Activated CD4-positive, alpha-beta memory T cell treated with anti-CD3 and anti-CD28 coated beads, Interleukin-2, amount 10 ng/mL, durations not matched to agents 7 days and 5 days (primary cell): ENCODE results near the gene LPP. TPM values are rescaled to one million over a fixed set of nuclear protein-coding genes. Genes with fewer than 3 reads are reported as not detected.

Experiments used
- CTCF ChIA-PET: fragments of 350-600 bp; sonication (Branson Sonifier 250); formaldehyde crosslinking; loops from one replicate; lab custom pipeline; 2021; ENCODE audit warnings: antibody characterized with exemption, inconsistent platforms; lab: Charles Lee
- POLR2A ChIA-PET: fragments of 350-600 bp; sonication (Branson Sonifier 250); formaldehyde crosslinking; loops from one replicate; lab custom pipeline; 2021; ENCODE audit warnings: antibody characterized with exemption; lab: Charles Lee
- DNase-seq: peaks from one replicate; pipeline ENCODE4 v3.0.0-alpha.2; 2020
- H3K27ac Mint-ChIP-seq: one replicate; pipeline ENCODE4 v1.8.0; 2021; ENCODE audit warnings: mild to moderate bottlenecking, mixed read lengths
- H3K27me3 Mint-ChIP-seq: one replicate; pipeline ENCODE4 v1.8.0; 2021; ENCODE audit warnings: mixed read lengths
- H3K36me3 Mint-ChIP-seq: one replicate; pipeline ENCODE4 v1.8.0; 2021; ENCODE audit warnings: low read depth, mixed read lengths
- H3K4me1 Mint-ChIP-seq: one replicate; pipeline ENCODE4 v1.8.0; 2021; ENCODE audit warnings: mixed read lengths
- H3K4me3 Mint-ChIP-seq: one replicate; pipeline ENCODE4 v1.8.0; 2021; ENCODE audit warnings: mild to moderate bottlenecking, mixed read lengths
- H3K9me3 Mint-ChIP-seq: one replicate; pipeline ENCODE4 v1.8.0; 2021; ENCODE audit warnings: mixed read lengths
- total RNA-seq, 2 experiments: library from RNA; stranded (reverse); gene quantifications; one replicate each; pipeline ENCODE4 v1.2.3, GENCODE V29; 2021

Gene LPP
- total RNA-seq, 2 experiments from 2014 or later, result 51.4 to 52.4 TPM

DNA sequence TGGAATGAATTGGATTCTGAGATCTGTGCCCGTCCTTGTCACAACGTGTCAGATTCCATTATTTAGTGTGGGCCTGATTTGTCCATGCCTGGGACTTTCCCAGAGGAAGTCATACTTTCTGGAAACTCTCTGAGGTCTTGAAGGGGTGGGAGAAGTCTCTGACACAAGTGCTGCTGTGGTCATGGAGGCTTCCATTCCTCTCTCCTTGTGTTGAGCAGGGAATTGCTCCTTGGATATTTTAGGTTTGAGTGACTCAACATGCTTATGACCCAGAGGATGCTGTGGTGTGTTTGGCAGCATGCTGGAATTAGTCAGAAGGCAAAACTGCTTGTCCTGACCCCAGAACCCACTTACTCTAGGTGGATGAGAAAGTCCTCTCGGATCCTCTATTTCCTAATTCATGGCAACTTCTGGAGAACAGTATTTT, 132.1 kb downstream of the LPP start:
- no peaks in the 10 kb centered on the region for H3K27me3 Mint-ChIP-seq
- POLR2A ChIA-PET, result no interaction called here
- CTCF ChIA-PET, result no interaction called here
- no peaks in the 10 kb centered on the region for H3K9me3 Mint-ChIP-seq
- no peak overlapping the region for H3K4me3 Mint-ChIP-seq
- H3K36me3 Mint-ChIP-seq, result peaks cover 10% of the 10 kb centered on the region
- no peak overlapping the region for H3K27ac Mint-ChIP-seq
- no peak for DNase-seq
- peaks cover 30% of the 10 kb centered on the region for H3K4me1 Mint-ChIP-seq

GRCh38 chr3:188287339-188287738, 133.4 kb downstream of the LPP start:
- no peak overlapping the region for H3K27ac Mint-ChIP-seq
- peaks cover 30% of the 10 kb centered on the region for H3K4me1 Mint-ChIP-seq
- CTCF ChIA-PET, result no interaction called here
- POLR2A ChIA-PET, result no interaction called here
- no peaks in the 10 kb centered on the region for H3K27me3 Mint-ChIP-seq
- H3K9me3 Mint-ChIP-seq, result no peaks in the 10 kb centered on the region
- no peak overlapping the region for H3K4me3 Mint-ChIP-seq
- H3K36me3 Mint-ChIP-seq, result peaks cover 11% of the 10 kb centered on the region
- no peak for DNase-seq

- Mint-ChIP-seq H3K36me3 (peaks cover 11% of the 10 kb centered on the region), H3K27me3 (no peaks in the 10 kb centered on the region), H3K4me3 (no peak overlapping the region), H3K4me1 (peaks cover 25% of the 10 kb centered on the region), H3K9me3 (no peaks in the 10 kb centered on the region), H3K27ac (no peak overlapping the region)
- ChIA-PET POLR2A (no interaction called here), CTCF (no interaction called here)
- no peak for DNase-seq
These were observed 134.0 kb downstream of the LPP start for GRCh38 chr3:188287762-188288505.

DNA sequence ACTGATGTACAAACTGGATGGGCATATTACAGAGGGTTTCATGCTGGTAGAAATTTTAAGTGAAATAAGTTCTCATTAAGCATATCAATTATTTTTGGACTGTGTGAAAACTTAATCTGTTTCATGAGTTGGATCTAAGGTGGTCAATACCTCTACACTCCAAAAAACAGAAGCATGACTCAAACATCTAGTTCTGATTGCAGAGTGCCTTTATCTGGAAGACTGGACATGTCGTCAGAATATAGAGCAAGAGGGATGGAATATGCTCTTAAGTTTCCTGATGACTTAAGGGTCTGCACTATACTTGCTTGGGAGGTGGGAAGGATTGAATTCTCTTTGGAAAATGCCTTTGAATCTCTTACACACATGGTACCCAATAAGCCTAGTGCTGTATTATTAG, 138.3 kb downstream of the LPP start:
- no peaks in the 10 kb centered on the region for H3K27me3 Mint-ChIP-seq
- no peaks in the 10 kb centered on the region for H3K9me3 Mint-ChIP-seq
- ChIA-PET POLR2A (no interaction called here), CTCF (no interaction called here)
- DNase-seq, result no peak
- H3K4me1 Mint-ChIP-seq, result peaks cover 19% of the 10 kb centered on the region
- no peak overlapping the region for H3K27ac Mint-ChIP-seq
- H3K4me3 Mint-ChIP-seq, result no peak overlapping the region
- peaks cover 20% of the 10 kb centered on the region for H3K36me3 Mint-ChIP-seq

GRCh38 chr3:188292827-188293226, 138.9 kb downstream of the LPP start:
- H3K4me3 Mint-ChIP-seq, result no peak overlapping the region
- peaks cover 20% of the 10 kb centered on the region for H3K36me3 Mint-ChIP-seq
- no peak overlapping the region for H3K27ac Mint-ChIP-seq
- no peak for DNase-seq
- CTCF ChIA-PET, result interaction anchor here (1.2 kb wide), 1 partner anchor 554 kb away, joined by 3 read pairs; no protein-coding TSS in a partner anchor
- H3K4me1 Mint-ChIP-seq, result peaks cover 19% of the 10 kb centered on the region
- H3K27me3 Mint-ChIP-seq, result no peaks in the 10 kb centered on the region
- no peaks in the 10 kb centered on the region for H3K9me3 Mint-ChIP-seq
- POLR2A ChIA-PET, result no interaction called here

- no peak for DNase-seq
- ChIA-PET CTCF (interaction anchor here (1.3 to 1.7 kb wide), 2 partner anchors 10 to 553 kb away, joined by 6 read pairs; no protein-coding TSS in a partner anchor), POLR2A (no interaction called here)
- no peaks in the 10 kb centered on the region for H3K27me3 Mint-ChIP-seq
- H3K36me3 Mint-ChIP-seq, result peaks cover 20% of the 10 kb centered on the region
- no peak overlapping the region for H3K27ac Mint-ChIP-seq
- H3K9me3 Mint-ChIP-seq, result no peaks in the 10 kb centered on the region
- peaks cover 31% of the 10 kb centered on the region for H3K4me1 Mint-ChIP-seq
- no peak overlapping the region for H3K4me3 Mint-ChIP-seq
These were observed 140.2 kb downstream of the LPP start for GRCh38 chr3:188294113-188294512.

- CTCF ChIA-PET, result interaction anchor here (1.3 to 1.7 kb wide), 2 partner anchors 9 to 554 kb away, joined by 6 read pairs; no protein-coding TSS in a partner anchor
- DNase-seq, result no peak
- H3K9me3 Mint-ChIP-seq, result no peaks in the 10 kb centered on the region
- H3K27me3 Mint-ChIP-seq, result no peaks in the 10 kb centered on the region
- H3K36me3 Mint-ChIP-seq, result peaks cover 20% of the 10 kb centered on the region
- H3K27ac Mint-ChIP-seq, result no peak overlapping the region
- POLR2A ChIA-PET, result interaction anchor here (0.6 kb wide), 1 partner anchor 552 kb away, joined by 3 read pairs; no protein-coding TSS in a partner anchor
- H3K4me3 Mint-ChIP-seq, result no peak overlapping the region
- peaks cover 39% of the 10 kb centered on the region for H3K4me1 Mint-ChIP-seq
These were observed 141.0 kb downstream of the LPP start for GRCh38 chr3:188294823-188295487.

- Mint-ChIP-seq H3K27ac (no peak overlapping the region), H3K4me3 (no peak overlapping the region), H3K36me3 (peaks cover 12% of the 10 kb centered on the region), H3K4me1 (peaks cover 41% of the 10 kb centered on the region), H3K9me3 (no peaks in the 10 kb centered on the region), H3K27me3 (peaks cover 2% of the 10 kb centered on the region)
- no peak for DNase-seq
- ChIA-PET CTCF (no interaction called here), POLR2A (no interaction called here)
These were observed 141.9 kb downstream of the LPP start for GRCh38 chr3:188295876-188296275.

- DNase-seq, result no peak
- no peak overlapping the region for H3K4me3 Mint-ChIP-seq
- H3K36me3 Mint-ChIP-seq, result peaks cover 8% of the 10 kb centered on the region
- H3K4me1 Mint-ChIP-seq, result peaks cover 45% of the 10 kb centered on the region
- CTCF ChIA-PET, result interaction anchor here (2.5 to 4.8 kb wide), 2 partner anchors 554 to 556 kb away, joined by 7 to 25 read pairs; no protein-coding TSS in a partner anchor
- H3K9me3 Mint-ChIP-seq, result no peaks in the 10 kb centered on the region
- POLR2A ChIA-PET, result interaction anchor here (1.3 kb wide), 1 partner anchor 30 kb away, joined by 3 read pairs; no protein-coding TSS in a partner anchor
- H3K27ac Mint-ChIP-seq, result no peak overlapping the region
- H3K27me3 Mint-ChIP-seq, result peaks cover 3% of the 10 kb centered on the region
These were observed 143.0 kb downstream of the LPP start for GRCh38 chr3:188296761-188297612.

- H3K4me1 Mint-ChIP-seq, result peaks cover 51% of the 10 kb centered on the region
- CTCF ChIA-PET, result interaction anchor here (1.0 to 4.8 kb wide), 5 partner anchors 167 to 656 kb away, joined by 3 to 25 read pairs (median 5); no protein-coding TSS in a partner anchor
- POLR2A ChIA-PET, result interaction anchor here (0.8 to 1.7 kb wide), 7 partner anchors 10 to 553 kb away, joined by 3 to 8 read pairs (median 3); partner anchors contain the start of gene BCL6
- no peak for DNase-seq
- H3K27me3 Mint-ChIP-seq, result peaks cover 14% of the 10 kb centered on the region
- H3K4me3 Mint-ChIP-seq, result no peak overlapping the region
- no peaks in the 10 kb centered on the region for H3K9me3 Mint-ChIP-seq
- H3K27ac Mint-ChIP-seq, result peak overlapping the region; percentile 27
- peaks cover 11% of the 10 kb centered on the region for H3K36me3 Mint-ChIP-seq
These were observed 144.6 kb downstream of the LPP start for GRCh38 chr3:188298585-188298984.

- Mint-ChIP-seq H3K36me3 (peaks cover 10% of the 10 kb centered on the region), H3K27me3 (peaks cover 16% of the 10 kb centered on the region), H3K4me1 (peaks cover 49% of the 10 kb centered on the region), H3K4me3 (no peak overlapping the region), H3K9me3 (no peaks in the 10 kb centered on the region), H3K27ac (peak overlapping the region; percentile 27)
- POLR2A ChIA-PET, result interaction anchor here (0.8 to 1.7 kb wide), 6 partner anchors 10 to 553 kb away, joined by 3 to 8 read pairs (median 4); partner anchors contain the start of gene BCL6
- DNase-seq, result peak; percentile 58
- CTCF ChIA-PET, result interaction anchor here (1.0 to 4.8 kb wide), 5 partner anchors 166 to 655 kb away, joined by 3 to 25 read pairs (median 5); no protein-coding TSS in a partner anchor
These were observed 145.1 kb downstream of the LPP start for GRCh38 chr3:188299068-188299467.

DNA sequence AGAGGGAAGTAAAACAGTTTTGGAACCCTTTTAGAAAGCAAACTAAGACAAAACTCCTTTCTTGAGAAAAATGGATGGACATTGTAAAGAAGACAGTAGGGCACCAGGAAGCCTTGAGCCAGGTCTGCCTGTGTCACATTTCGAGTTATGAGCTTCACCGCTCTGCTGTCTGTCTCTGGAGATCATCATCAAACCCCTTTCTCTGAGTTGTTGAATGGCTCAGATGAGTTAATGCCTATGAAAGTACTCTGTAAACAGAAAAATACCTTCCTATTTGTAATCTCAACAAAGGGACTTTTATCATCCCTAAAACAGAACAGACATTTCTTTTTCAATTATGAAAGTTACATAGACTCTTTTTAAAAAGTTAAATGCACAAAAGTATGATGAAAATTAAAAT, 145.8 kb downstream of the LPP start:
- Mint-ChIP-seq H3K27ac (no peak overlapping the region), H3K36me3 (peaks cover 9% of the 10 kb centered on the region), H3K27me3 (peaks cover 16% of the 10 kb centered on the region), H3K4me3 (no peak overlapping the region), H3K4me1 (peaks cover 49% of the 10 kb centered on the region), H3K9me3 (no peaks in the 10 kb centered on the region)
- POLR2A ChIA-PET, result interaction anchor here (1.3 to 1.7 kb wide), 4 partner anchors 9 to 554 kb away, joined by 3 to 8 read pairs (median 4); partner anchors contain the start of gene BCL6
- CTCF ChIA-PET, result interaction anchor here (1.1 to 4.8 kb wide), 3 partner anchors 449 to 559 kb away, joined by 3 to 25 read pairs (median 7); no protein-coding TSS in a partner anchor
- DNase-seq, result no peak
